ENCODE data around the gene DST.

Gene DST

GRCh38 chr6:56649053-56649769 is 6.5 kb upstream of the DST start:
- peaks cover 9% of the 10 kb centered on the region; the same call in 1 of the 2 replicates for H3K36me3 ChIP-seq (ENCODE audit: control insufficient read depth, low read length)
- H3K9me2 ChIP-seq (replicated peaks; ENCODE audit: control insufficient read depth, low read length) = no peaks in the 10 kb centered on the region
- no peak overlapping the region for H3K4me3 ChIP-seq (ENCODE audit: low read length)
- no peak for TF ChIP-seq CTCF (IDR thresholded peaks at IDR 0.05; ENCODE audit: low read depth, low read length, poor library complexity, severe bottlenecking)
- TF ChIP-seq EZH2phosphoT487 (IDR thresholded peaks at IDR 0.05; ENCODE audit: borderline replicate concordance, low read length) = no peak
- no peak overlapping the region for H3K4me2 ChIP-seq (ENCODE audit: low read length)
- H3K79me2 ChIP-seq (ENCODE audit: control insufficient read depth, low read length) = no peaks in the 10 kb centered on the region
- no peak overlapping the region for H3K27ac ChIP-seq (ENCODE audit: low read depth, low read length)
- no peaks in the 10 kb centered on the region for H4K20me1 ChIP-seq (ENCODE audit: control insufficient read depth, insufficient read depth, low read depth, low read length)
- no peaks in the 10 kb centered on the region for H3K4me1 ChIP-seq (ENCODE audit: control insufficient read depth, low read length)
- no peaks in the 10 kb centered on the region for H3K9me3 ChIP-seq (ENCODE audit: control insufficient read depth, insufficient read depth, low read length)
- H3F3A ChIP-seq (ENCODE audit: control insufficient read depth, insufficient read depth) = no peaks in the 10 kb centered on the region
- no peaks in the 10 kb centered on the region for H3K27me3 ChIP-seq (ENCODE audit: control insufficient read depth, low read length)

GRCh38 chr6:56647172-56647762 is 4.6 kb upstream of the DST start:
- Histone ChIP-seq H3K27ac (ENCODE audit: low read depth, low read length) (no peak overlapping the region), H3K9me2 (replicated peaks; ENCODE audit: control insufficient read depth, low read length) (no peaks in the 10 kb centered on the region), H3K27me3 (ENCODE audit: control insufficient read depth, low read length) (no peaks in the 10 kb centered on the region), H3K4me2 (ENCODE audit: low read length) (no peak overlapping the region), H3K4me3 (ENCODE audit: low read length) (no peak overlapping the region), H3K4me1 (ENCODE audit: control insufficient read depth, low read length) (no peaks in the 10 kb centered on the region), H3K79me2 (ENCODE audit: control insufficient read depth, low read length) (no peaks in the 10 kb centered on the region), H4K20me1 (ENCODE audit: control insufficient read depth, insufficient read depth, low read depth, low read length) (no peaks in the 10 kb centered on the region), H3K36me3 (ENCODE audit: control insufficient read depth, low read length) (peaks cover 9% of the 10 kb centered on the region; the same call in 1 of the 2 replicates), H3F3A (ENCODE audit: control insufficient read depth, insufficient read depth) (no peaks in the 10 kb centered on the region), H3K9me3 (ENCODE audit: control insufficient read depth, insufficient read depth, low read length) (no peaks in the 10 kb centered on the region)
- no peak for TF ChIP-seq CTCF (IDR thresholded peaks at IDR 0.05; ENCODE audit: low read depth, low read length, poor library complexity, severe bottlenecking)
- no peak for TF ChIP-seq EZH2phosphoT487 (IDR thresholded peaks at IDR 0.05; ENCODE audit: borderline replicate concordance, low read length)

- Histone ChIP-seq H3K9me3 (ENCODE audit: control insufficient read depth, insufficient read depth, low read length) (no peaks in the 10 kb centered on the region), H3K9me2 (replicated peaks; ENCODE audit: control insufficient read depth, low read length) (no peaks in the 10 kb centered on the region), H3K27ac (ENCODE audit: low read depth, low read length) (no peak overlapping the region), H3K4me3 (ENCODE audit: low read length) (no peak overlapping the region), H3K36me3 (ENCODE audit: control insufficient read depth, low read length) (peaks cover 9% of the 10 kb centered on the region; the same call in 1 of the 2 replicates), H3K4me2 (ENCODE audit: low read length) (no peak overlapping the region), H3K4me1 (ENCODE audit: control insufficient read depth, low read length) (no peaks in the 10 kb centered on the region), H3K79me2 (ENCODE audit: control insufficient read depth, low read length) (no peaks in the 10 kb centered on the region), H4K20me1 (ENCODE audit: control insufficient read depth, insufficient read depth, low read depth, low read length) (no peaks in the 10 kb centered on the region), H3K27me3 (ENCODE audit: control insufficient read depth, low read length) (no peaks in the 10 kb centered on the region), H3F3A (ENCODE audit: control insufficient read depth, insufficient read depth) (no peaks in the 10 kb centered on the region)
- TF ChIP-seq CTCF (IDR thresholded peaks at IDR 0.05; ENCODE audit: low read depth, low read length, poor library complexity, severe bottlenecking) = no peak
- TF ChIP-seq EZH2phosphoT487 (IDR thresholded peaks at IDR 0.05; ENCODE audit: borderline replicate concordance, low read length) = no peak
These were observed 1.7 kb upstream of the DST start for GRCh38 chr6:56644366-56644765.

All from DOHH2 (cell line).